ENCODE data around the gene JARID2. TPM values are rescaled to one million over a fixed set of nuclear protein-coding genes. Genes with fewer than 3 reads are reported as not detected.

Gene JARID2
- total and polyA plus RNA-seq, 2 of the 4 experiments (the other 2 are of a cell fraction), result 9.6 to 12.9 TPM

- Histone ChIP-seq H2BK15ac (ENCODE audit: low read depth, low read length) (no peak overlapping the region), H3K4me2 (ENCODE audit: low read depth, low read length) (no peak overlapping the region), H2AK9ac (replicated peaks; ENCODE audit: low read depth, low read length, poor library complexity) (no peak overlapping the region), H3K23ac (ENCODE audit: low read depth, low read length) (no peak overlapping the region), H3K4me3 (ENCODE audit: insufficient read depth, low read depth, low read length) (no peak overlapping the region), H2AFZ (replicated peaks; ENCODE audit: low read length, poor library complexity) (no peak overlapping the region), H4K8ac (ENCODE audit: low read depth in 2 of 2, low read length in 2 of 2) (no peak overlapping the region), H3K27ac (ENCODE audit: insufficient read depth, low read length) (no peak overlapping the region), H2BK20ac (ENCODE audit: low read depth, low read length) (no peak overlapping the region), H2BK120ac (ENCODE audit: low read depth, low read length) (no peak overlapping the region), H3K79me1 (ENCODE audit: low read depth in 1 of 2, low read length in 2 of 2) (peaks cover 0 to 5% of the 10 kb centered on the region in 2 experiments; a peak in 1 of 4 replicates), H3K9me3 (ENCODE audit: control insufficient read depth, insufficient read depth, low read length) (no peaks in the 10 kb centered on the region), H4K5ac (ENCODE audit: low read depth, low read length) (no peak overlapping the region), H3K9ac (ENCODE audit: low read depth, low read length) (no peak overlapping the region), H4K91ac (ENCODE audit: insufficient read depth, low read depth, low read length) (no peak overlapping the region), H2BK5ac (ENCODE audit: low read depth, low read length, poor library complexity, severe bottlenecking) (no peak overlapping the region), H3K14ac (replicated peaks; ENCODE audit: low read depth, low read length) (no peak overlapping the region), H3K56ac (ENCODE audit: extremely low read depth, insufficient read depth, low read length) (no peak overlapping the region), H3K27me3 (ENCODE audit: control insufficient read depth, insufficient read depth, low read length) (no peaks in the 10 kb centered on the region), H4K20me1 (ENCODE audit: insufficient read depth, low read length) (no peaks in the 10 kb centered on the region), H3K36me3 (ENCODE audit: control insufficient read depth, insufficient read depth, low read length) (no peaks in the 10 kb centered on the region), H3K9me1 (ENCODE audit: insufficient read depth, low read length) (no peaks in the 10 kb centered on the region), H2AK5ac (ENCODE audit: low read depth, low read length) (no peak overlapping the region), H3K4ac (ENCODE audit: low read depth, low read length) (no peak overlapping the region), H3K18ac (ENCODE audit: low read depth, low read length) (no peak overlapping the region), H3K4me1 (ENCODE audit: control insufficient read depth, insufficient read depth, low read length) (peaks cover 2% of the 10 kb centered on the region)
- dilution Hi-C loops (cut with HindIII; ENCODE audit: low sequenced_read_pairs, unreplicated experiment) (no loop called here), intact Hi-C loops (cut with micrococcal nuclease) (no loop called here), in situ Hi-C loops (cut with MboI; ENCODE audit: low sequenced_read_pairs) (no loop called here)
- no peak for ATAC-seq (ENCODE audit: low read depth)
- BruUV-seq (replicated peaks), result no TSS peak
- DNase-seq, result no peak
- no peak for TF ChIP-seq NFE2L2 (IDR thresholded peaks at IDR 0.05; ENCODE audit: low read depth, low read length)
- no peak for TF ChIP-seq ELK1 (IDR thresholded peaks at IDR 0.05; ENCODE audit: borderline replicate concordance, low read depth, low read length)
- no peak for TF ChIP-seq BHLHE40 (IDR thresholded peaks at IDR 0.05; ENCODE audit: low read depth, low read length)
- TF ChIP-seq MAZ (IDR thresholded peaks at IDR 0.05; ENCODE audit: borderline replicate concordance, low read depth, low read length), result no peak
- no peak for TF ChIP-seq MAFK (IDR thresholded peaks at IDR 0.05; ENCODE audit: low read depth, low read length)
- TF ChIP-seq CEBPB (IDR thresholded peaks at IDR 0.05; ENCODE audit: low read depth, low read length), result no peak
- no peak for TF ChIP-seq CTCF (conservative IDR thresholded peaks at IDR 0.05; ENCODE audit: low read depth, low read length)
- no peak for TF ChIP-seq SMC3 (IDR thresholded peaks at IDR 0.05; ENCODE audit: low read depth, low read length)
- TF ChIP-seq RFX5 (IDR thresholded peaks at IDR 0.05; ENCODE audit: low read depth, low read length), result no peak
- TF ChIP-seq USF2 (IDR thresholded peaks at IDR 0.05; ENCODE audit: low read depth, low read length), result no peak
- TF ChIP-seq MXI1 (IDR thresholded peaks at IDR 0.05; ENCODE audit: borderline replicate concordance, low read depth, low read length), result no peak
- CTCF ChIA-PET, result no interaction called here
- POLR2A ChIA-PET (ENCODE audit: unreplicated experiment), result no interaction called here
Measured at GRCh38 chr6:15557174-15557573, 311.3 kb downstream of the JARID2 start.
